Measurements from ENCODE around the gene NDOR1. TPM values are rescaled to one million over a fixed set of nuclear protein-coding genes. Genes with fewer than 3 reads are reported as not detected.
"Not testable (repeated sequence)": the region's sequence is repeated elsewhere in the genome, so short reads cannot be mapped to it uniquely, and the experiment has no call there.

The NDOR1 gene
- total RNA-seq, 4 donors from 2014 or later, result 4.5 to 14.9 TPM; not detected in 2

- H3K4me3 ChIP-seq, result peak overlapping the region; percentile 76 to 88
- H3K27me3 ChIP-seq, result no peaks in the 10 kb centered on the region
- TF ChIP-seq CTCF (IDR thresholded peaks at IDR 0.05), result no peak
- TF ChIP-seq POLR2A (IDR thresholded peaks at IDR 0.05), result no peak
- intact Hi-C loops (cut with DNase I; ENCODE audit: low total_unique reads), result no loop called here
- peaks cover under 1 to 6% of the 10 kb centered on the region in 2 donors for H3K4me1 ChIP-seq
- peak; percentile 64 to 70 for DNase-seq
- H3K9me3 ChIP-seq, result no peaks in the 10 kb centered on the region
- peak overlapping the region; percentile 91 to 97 for H3K27ac ChIP-seq
- no peaks in the 10 kb centered on the region for H3K36me3 ChIP-seq
Measured at GRCh38 chr9:137241490-137242268, 36.2 kb downstream of the NDOR1 start.

GRCh38 chr9:137242269-137243203 is 37.0 kb downstream of the NDOR1 start:
- Histone ChIP-seq H3K4me3 (peak overlapping the region; percentile 76 to 88), H3K27me3 (no peaks in the 10 kb centered on the region), H3K36me3 (no peaks in the 10 kb centered on the region), H3K27ac (peak overlapping the region; percentile 91 to 97), H3K4me1 (peaks cover 0 to 6% of the 10 kb centered on the region in 2 donors), H3K9me3 (no peaks in the 10 kb centered on the region)
- TF ChIP-seq POLR2A (IDR thresholded peaks at IDR 0.05), result no peak
- no peak for TF ChIP-seq CTCF (IDR thresholded peaks at IDR 0.05)
- intact Hi-C loops (cut with DNase I; ENCODE audit: low total_unique reads), result no loop called here
- no peak for DNase-seq

GRCh38 chr9:137243266-137243625 is 37.7 kb downstream of the NDOR1 start:
- H3K36me3 ChIP-seq; intact Hi-C loops (cut with DNase I; ENCODE audit: low total_unique reads); H3K9me3 ChIP-seq; H3K27me3 ChIP-seq; H3K27ac ChIP-seq; H3K4me1 ChIP-seq; DNase-seq; H3K4me3 ChIP-seq: not testable (repeated sequence)

- H3K27me3 ChIP-seq, result no peaks in the 10 kb centered on the region
- no peak for TF ChIP-seq CTCF (IDR thresholded peaks at IDR 0.05)
- no peak for TF ChIP-seq POLR2A (IDR thresholded peaks at IDR 0.05)
Measured at GRCh38 chr9:137243626-137244485, 38.4 kb downstream of the NDOR1 start.

More at GRCh38 chr9:137243626-137244485, 38.4 kb downstream of the NDOR1 start:
- Histone ChIP-seq H3K27ac (no peak overlapping the region), H3K36me3 (no peaks in the 10 kb centered on the region), H3K4me3 (no peak overlapping the region), H3K4me1 (peaks cover 0 to 6% of the 10 kb centered on the region in 2 donors), H3K9me3 (no peaks in the 10 kb centered on the region)
- DNase-seq, result no peak
- intact Hi-C loops (cut with DNase I; ENCODE audit: low total_unique reads), result no loop called here
